ENCODE data around the gene WNT8B. TPM values are rescaled to one million over a fixed set of nuclear protein-coding genes. Genes with fewer than 3 reads are reported as not detected.
A peak's percentile ranks its signal among the peaks of the same experiment; 100 is the strongest.

The WNT8B gene
- total and polyA plus RNA-seq, 2 of the 13 experiments (the other 11 are each of a cell fraction or from before 2014, with no cell fraction given), result 0.07 to 0.20 TPM

DNA sequence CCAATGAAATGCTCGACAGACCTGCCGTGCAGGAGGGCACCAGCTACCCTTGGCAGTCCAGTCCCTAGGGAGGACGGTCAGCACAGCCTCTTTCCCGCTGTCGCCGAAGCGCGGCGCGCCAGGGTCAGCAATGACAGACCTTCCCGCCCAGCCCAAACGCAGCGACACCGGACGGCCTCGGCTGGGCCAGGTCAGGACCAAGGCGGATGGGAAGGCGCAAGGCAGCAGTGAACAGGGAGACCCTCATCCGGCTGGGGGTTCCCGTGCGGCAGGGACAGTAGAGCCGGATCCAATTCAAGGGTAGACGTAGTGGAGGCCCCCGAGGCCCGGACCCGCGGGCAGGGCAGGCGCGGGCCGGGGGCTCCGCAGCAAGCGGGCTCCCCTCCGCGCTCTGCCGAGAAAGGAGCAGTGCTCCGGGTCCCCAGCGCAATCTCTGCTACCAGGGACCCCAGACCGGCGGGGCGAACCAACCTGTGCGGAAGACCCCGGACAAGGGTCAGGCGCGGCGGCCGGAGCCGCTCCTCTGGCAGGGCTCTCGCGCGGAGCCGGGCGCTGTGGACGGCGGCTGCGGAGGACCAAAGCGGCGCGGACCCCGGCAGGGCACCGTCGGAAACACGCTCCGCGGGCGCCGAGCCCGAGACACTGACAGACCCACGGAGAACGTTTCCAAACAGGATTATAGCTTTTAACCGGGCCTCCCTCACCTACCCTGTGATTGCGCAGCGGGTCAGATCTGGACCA, 56.7 kb downstream of the WNT8B start, which contains the start of gene SEC31B (continued):
- TF ChIP-seq, protein P1, sequence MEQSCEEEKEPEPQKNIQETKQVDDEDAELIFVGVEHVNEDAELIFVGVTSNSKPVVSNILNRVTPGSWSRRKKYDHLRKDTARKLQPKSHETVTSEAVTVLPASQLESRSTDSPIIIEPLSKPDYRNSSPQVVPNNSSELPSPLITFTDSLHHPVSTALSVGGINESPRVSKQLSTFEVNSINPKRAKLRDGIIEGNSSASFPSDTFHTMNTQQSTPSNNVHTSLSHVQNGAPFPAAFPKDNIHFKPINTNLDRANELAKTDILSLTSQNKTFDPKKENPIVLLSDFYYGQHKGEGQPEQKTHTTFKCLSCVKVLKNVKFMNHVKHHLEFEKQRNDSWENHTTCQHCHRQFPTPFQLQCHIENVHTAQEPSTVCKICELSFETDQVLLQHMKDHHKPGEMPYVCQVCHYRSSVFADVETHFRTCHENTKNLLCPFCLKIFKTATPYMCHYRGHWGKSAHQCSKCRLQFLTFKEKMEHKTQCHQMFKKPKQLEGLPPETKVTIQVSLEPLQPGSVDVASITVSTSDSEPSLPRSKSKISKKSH (CRISPR knock-in tag; IDR thresholded peaks at IDR 0.05; ENCODE audit: borderline replicate concordance), result peak; percentile 49; the same call in 1 of the 2 replicates
- TF ChIP-seq, protein P2, sequence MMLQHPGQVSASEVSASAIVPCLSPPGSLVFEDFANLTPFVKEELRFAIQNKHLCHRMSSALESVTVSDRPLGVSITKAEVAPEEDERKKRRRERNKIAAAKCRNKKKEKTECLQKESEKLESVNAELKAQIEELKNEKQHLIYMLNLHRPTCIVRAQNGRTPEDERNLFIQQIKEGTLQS (CRISPR knock-in tag; IDR thresholded peaks at IDR 0.05), result no peak; the same call in 1 of the 2 replicates
- TF ChIP-seq ZSCAN20 (CRISPR knock-in tag; IDR thresholded peaks at IDR 0.05; ENCODE audit: borderline replicate concordance), result peak; percentile 63; the same call in 1 of the 2 replicates

DNA sequence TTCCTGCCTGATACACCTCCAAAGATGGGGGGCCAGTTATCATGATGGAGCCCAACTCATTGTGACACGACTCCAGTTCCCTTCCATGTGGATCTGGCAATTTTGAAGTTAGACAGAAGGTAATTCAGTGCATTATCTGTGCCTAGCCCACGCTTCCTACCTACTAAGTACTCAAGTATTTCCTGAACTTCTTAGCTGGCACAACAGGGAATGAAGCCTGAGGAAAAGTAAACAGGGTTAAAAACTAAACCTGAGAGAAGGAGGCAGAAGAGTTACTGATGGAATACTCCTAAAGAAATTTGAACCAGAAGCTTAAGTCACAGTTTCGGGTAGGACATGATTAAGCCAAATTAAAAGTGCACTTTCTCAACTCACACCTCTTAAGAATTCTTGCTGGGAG, 58.0 kb downstream of the WNT8B start:
- H3K9me3 ChIP-seq (ENCODE audit: low read length), result no peaks in the 10 kb centered on the region
- H3K27ac ChIP-seq (ENCODE audit: extremely low read length, insufficient read depth, low read length), result no peak overlapping the region
- intact Hi-C loops (cut with micrococcal nuclease; ENCODE audit: unreplicated experiment) (no loop called here), in situ Hi-C loops (cut with HindIII; ENCODE audit: extremely low pct_ligation_motif_present, low pct_unique_long_range_greater_than_20kb) (no loop called here)
- 95% methylated on average over 3 of the region's 3 CpGs for WGBS (ENCODE audit: low lambda C conversion rate)
- DNase-seq (ENCODE audit: low spot score) (no peak), FAIRE-seq (no peak), ATAC-seq (no peak)
- no peaks in the 10 kb centered on the region for H4K20me1 ChIP-seq (ENCODE audit: insufficient read depth, low read length)
- ChIA-PET POLR2A (interaction anchor here (2.8 kb wide), 1 partner anchor 15 kb away, joined by 9 read pairs; the partner anchor contains the start of gene HIF1AN), CTCF (ENCODE audit: low intra/inter-chr PET ratio, low total read pairs) (interaction anchor here (3.4 kb wide), 1 partner anchor 87 kb away, joined by 32 read pairs; no protein-coding TSS in a partner anchor)
- no peaks in the 10 kb centered on the region for H3K79me2 ChIP-seq (ENCODE audit: insufficient read depth, low read length)
- no peaks in the 10 kb centered on the region for H3K27me3 ChIP-seq (ENCODE audit: control insufficient read depth in 1 of 2, insufficient read depth in 2 of 2, low read length in 2 of 2)
- H3K4me3 ChIP-seq (replicated peaks in 1 of 3; ENCODE audit: insufficient read depth in 1 of 3, low read depth in 2 of 3, low read length in 3 of 3), result no peak overlapping the region
- no peak overlapping the region for H3K9ac ChIP-seq (ENCODE audit: insufficient read depth, low read depth, low read length)
- H3K4me1 ChIP-seq (ENCODE audit: insufficient read depth, low read length), result peaks cover 14% of the 10 kb centered on the region
- no peak overlapping the region for H3K4me2 ChIP-seq (ENCODE audit: low read depth, low read length)
- H3K36me3 ChIP-seq (replicated peaks in 1 of 2; ENCODE audit: control insufficient read depth in 1 of 2, insufficient read depth in 2 of 2, low read length in 2 of 2), result peaks cover 4 to 14% of the 10 kb centered on the region in 2 experiments
- no peak overlapping the region for H2AFZ ChIP-seq (ENCODE audit: low read length)
- no TSS peak for BruUV-seq (replicated peaks)
- TF ChIP-seq ZC3H4 (CRISPR knock-in tag; IDR thresholded peaks at IDR 0.05; ENCODE audit: borderline replicate concordance) (no peak), ZNF292 (CRISPR knock-in tag; IDR thresholded peaks at IDR 0.05; ENCODE audit: borderline replicate concordance, low read depth) (no peak), NCOR1 (IDR thresholded peaks at IDR 0.05; ENCODE audit: borderline replicate concordance, low read length) (no peak), RFXAP (CRISPR knock-in tag; IDR thresholded peaks at IDR 0.05; ENCODE audit: borderline replicate concordance) (no peak), STAG1 (CRISPR knock-in tag; IDR thresholded peaks at IDR 0.05) (no peak), NR3C1 (CRISPR knock-in tag; IDR thresholded peaks at IDR 0.05) (no peak), CAMTA2 (CRISPR knock-in tag; IDR thresholded peaks at IDR 0.05; ENCODE audit: borderline replicate concordance) (no peak)
- TF ChIP-seq, protein P3, sequence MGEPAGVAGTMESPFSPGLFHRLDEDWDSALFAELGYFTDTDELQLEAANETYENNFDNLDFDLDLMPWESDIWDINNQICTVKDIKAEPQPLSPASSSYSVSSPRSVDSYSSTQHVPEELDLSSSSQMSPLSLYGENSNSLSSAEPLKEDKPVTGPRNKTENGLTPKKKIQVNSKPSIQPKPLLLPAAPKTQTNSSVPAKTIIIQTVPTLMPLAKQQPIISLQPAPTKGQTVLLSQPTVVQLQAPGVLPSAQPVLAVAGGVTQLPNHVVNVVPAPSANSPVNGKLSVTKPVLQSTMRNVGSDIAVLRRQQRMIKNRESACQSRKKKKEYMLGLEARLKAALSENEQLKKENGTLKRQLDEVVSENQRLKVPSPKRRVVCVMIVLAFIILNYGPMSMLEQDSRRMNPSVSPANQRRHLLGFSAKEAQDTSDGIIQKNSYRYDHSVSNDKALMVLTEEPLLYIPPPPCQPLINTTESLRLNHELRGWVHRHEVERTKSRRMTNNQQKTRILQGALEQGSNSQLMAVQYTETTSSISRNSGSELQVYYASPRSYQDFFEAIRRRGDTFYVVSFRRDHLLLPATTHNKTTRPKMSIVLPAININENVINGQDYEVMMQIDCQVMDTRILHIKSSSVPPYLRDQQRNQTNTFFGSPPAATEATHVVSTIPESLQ (CRISPR knock-in tag; conservative IDR thresholded peaks at IDR 0.05), result no peak
- TF ChIP-seq, protein P4, sequence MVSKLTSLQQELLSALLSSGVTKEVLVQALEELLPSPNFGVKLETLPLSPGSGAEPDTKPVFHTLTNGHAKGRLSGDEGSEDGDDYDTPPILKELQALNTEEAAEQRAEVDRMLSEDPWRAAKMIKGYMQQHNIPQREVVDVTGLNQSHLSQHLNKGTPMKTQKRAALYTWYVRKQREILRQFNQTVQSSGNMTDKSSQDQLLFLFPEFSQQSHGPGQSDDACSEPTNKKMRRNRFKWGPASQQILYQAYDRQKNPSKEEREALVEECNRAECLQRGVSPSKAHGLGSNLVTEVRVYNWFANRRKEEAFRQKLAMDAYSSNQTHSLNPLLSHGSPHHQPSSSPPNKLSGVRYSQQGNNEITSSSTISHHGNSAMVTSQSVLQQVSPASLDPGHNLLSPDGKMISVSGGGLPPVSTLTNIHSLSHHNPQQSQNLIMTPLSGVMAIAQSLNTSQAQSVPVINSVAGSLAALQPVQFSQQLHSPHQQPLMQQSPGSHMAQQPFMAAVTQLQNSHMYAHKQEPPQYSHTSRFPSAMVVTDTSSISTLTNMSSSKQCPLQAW (CRISPR knock-in tag; IDR thresholded peaks at IDR 0.05), result no peak
- TF ChIP-seq, protein P5, sequence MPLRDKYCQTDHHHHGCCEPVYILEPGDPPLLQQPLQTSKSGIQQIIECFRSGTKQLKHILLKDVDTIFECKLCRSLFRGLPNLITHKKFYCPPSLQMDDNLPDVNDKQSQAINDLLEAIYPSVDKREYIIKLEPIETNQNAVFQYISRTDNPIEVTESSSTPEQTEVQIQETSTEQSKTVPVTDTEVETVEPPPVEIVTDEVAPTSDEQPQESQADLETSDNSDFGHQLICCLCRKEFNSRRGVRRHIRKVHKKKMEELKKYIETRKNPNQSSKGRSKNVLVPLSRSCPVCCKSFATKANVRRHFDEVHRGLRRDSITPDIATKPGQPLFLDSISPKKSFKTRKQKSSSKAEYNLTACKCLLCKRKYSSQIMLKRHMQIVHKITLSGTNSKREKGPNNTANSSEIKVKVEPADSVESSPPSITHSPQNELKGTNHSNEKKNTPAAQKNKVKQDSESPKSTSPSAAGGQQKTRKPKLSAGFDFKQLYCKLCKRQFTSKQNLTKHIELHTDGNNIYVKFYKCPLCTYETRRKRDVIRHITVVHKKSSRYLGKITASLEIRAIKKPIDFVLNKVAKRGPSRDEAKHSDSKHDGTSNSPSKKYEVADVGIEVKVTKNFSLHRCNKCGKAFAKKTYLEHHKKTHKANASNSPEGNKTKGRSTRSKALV (CRISPR knock-in tag; IDR thresholded peaks at IDR 0.05), result no peak

Measured in HepG2 (cell line).